Testis (tissue), 2 donors: ENCODE measurements around the gene RASGRF2.

Experiments used
- POLR2A ChIP-seq: fragments of 450-650 bp; IDR thresholded peaks from one replicate; pipeline ENCODE4 v1.6.1; 2017; ENCODE audit warnings: antibody characterized with exemption, mild to moderate bottlenecking, moderate library complexity
- TF ChIP-seq, protein P1 (sequence below), 3 experiments: fragments of 450-650 bp in 2 of 3; fragments of 200-600 bp in 1 of 3; sonication (generic) in 1 of 3; IDR thresholded peaks; one replicate each; pipeline ENCODE4 v1.5.1; 2016 to 2019; ENCODE audit warnings: antibody characterized with exemption in 3 of 3, mild to moderate bottlenecking in 2 of 3, moderate library complexity in 1 of 3

DNA sequence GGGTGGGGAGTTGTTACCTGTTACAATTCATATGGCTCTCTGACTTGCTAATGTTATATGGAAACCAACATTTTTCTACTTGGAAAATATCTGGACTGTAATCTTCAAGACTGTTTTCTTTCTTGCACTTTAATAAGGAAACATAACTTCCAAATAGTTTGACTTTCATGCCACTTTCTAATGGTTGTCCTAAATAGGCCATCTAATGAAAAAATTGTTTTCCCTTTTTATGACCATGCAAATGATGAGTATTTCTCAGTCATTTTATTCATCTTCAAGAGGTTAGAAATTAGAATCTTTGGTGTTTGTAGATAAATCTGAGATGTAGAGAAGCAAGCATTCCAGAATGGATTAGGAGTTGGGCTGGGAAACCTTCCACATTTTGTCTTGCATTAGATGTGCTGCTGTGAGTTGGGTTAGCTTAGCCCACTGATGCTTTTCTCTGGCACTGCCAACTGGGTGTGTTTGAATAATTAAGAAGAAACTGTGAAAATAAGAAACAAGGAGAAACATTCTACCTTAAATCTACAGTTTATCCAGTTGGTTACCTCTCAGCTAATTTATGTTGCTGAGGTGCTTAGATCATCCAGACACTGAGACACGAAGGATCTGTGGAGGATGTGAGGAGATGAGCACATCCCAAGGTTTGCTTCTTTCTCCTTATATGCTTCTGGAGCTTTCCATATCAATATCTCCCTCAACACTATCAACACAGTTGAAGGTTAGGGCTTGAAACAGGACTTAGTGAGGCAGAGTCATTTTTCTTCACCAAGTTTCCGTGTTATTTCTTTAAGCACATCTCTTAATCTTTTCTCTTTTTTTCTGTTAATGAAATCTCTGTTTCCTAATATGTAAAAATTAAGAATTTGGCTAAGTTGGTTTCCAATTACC, 2.7 kb downstream of the RASGRF2 start:
- TF ChIP-seq, protein P1, sequence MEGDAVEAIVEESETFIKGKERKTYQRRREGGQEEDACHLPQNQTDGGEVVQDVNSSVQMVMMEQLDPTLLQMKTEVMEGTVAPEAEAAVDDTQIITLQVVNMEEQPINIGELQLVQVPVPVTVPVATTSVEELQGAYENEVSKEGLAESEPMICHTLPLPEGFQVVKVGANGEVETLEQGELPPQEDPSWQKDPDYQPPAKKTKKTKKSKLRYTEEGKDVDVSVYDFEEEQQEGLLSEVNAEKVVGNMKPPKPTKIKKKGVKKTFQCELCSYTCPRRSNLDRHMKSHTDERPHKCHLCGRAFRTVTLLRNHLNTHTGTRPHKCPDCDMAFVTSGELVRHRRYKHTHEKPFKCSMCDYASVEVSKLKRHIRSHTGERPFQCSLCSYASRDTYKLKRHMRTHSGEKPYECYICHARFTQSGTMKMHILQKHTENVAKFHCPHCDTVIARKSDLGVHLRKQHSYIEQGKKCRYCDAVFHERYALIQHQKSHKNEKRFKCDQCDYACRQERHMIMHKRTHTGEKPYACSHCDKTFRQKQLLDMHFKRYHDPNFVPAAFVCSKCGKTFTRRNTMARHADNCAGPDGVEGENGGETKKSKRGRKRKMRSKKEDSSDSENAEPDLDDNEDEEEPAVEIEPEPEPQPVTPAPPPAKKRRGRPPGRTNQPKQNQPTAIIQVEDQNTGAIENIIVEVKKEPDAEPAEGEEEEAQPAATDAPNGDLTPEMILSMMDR (IDR thresholded peaks at IDR 0.05): no peak
- no peak for TF ChIP-seq POLR2A
